ENCODE data around the gene ARL3. TPM values are rescaled to one million over a fixed set of nuclear protein-coding genes. Genes with fewer than 3 reads are reported as not detected.

Gene ARL3
- total and polyA plus RNA-seq, 2 of the 4 experiments (the other 2 are of a cell fraction): 5.0 to 14.3 TPM

- TF ChIP-seq MAFK (IDR thresholded peaks at IDR 0.05; ENCODE audit: low read depth, low read length): no peak
Measured at GRCh38 chr10:102678842-102679289, 35.3 kb downstream of the ARL3 start (continued).

- TF ChIP-seq ELK1 (IDR thresholded peaks at IDR 0.05; ENCODE audit: borderline replicate concordance, low read depth, low read length): no peak
- TF ChIP-seq POLR2A (IDR thresholded peaks at IDR 0.05; ENCODE audit: low read depth, low read length): no peak
- peak overlapping the region; percentile 22 to 83; a peak in 2 of 4 replicates for H4K8ac ChIP-seq (ENCODE audit: low read depth in 2 of 2, low read length in 2 of 2)
- peaks cover 9 to 50% of the 10 kb centered on the region in 2 experiments; a peak in 3 of 4 replicates for H3K79me1 ChIP-seq (ENCODE audit: low read depth in 1 of 2, low read length in 2 of 2)
- no peak overlapping the region; the same call in 1 of the 2 replicates for H3K14ac ChIP-seq (replicated peaks; ENCODE audit: low read depth, low read length)
- H2AFZ ChIP-seq (replicated peaks; ENCODE audit: low read length, poor library complexity): no peak overlapping the region
- H3K4me3 ChIP-seq (ENCODE audit: insufficient read depth, low read depth, low read length): no peak overlapping the region
- H3K18ac ChIP-seq (ENCODE audit: low read depth, low read length): peak overlapping the region; percentile 86; the same call in 1 of the 2 replicates
- H4K5ac ChIP-seq (ENCODE audit: low read depth, low read length): peak overlapping the region; percentile 82; the same call in 1 of the 2 replicates
- peak overlapping the region; percentile 66 for H3K4ac ChIP-seq (ENCODE audit: low read depth, low read length)
- H3K4me2 ChIP-seq (ENCODE audit: low read depth, low read length): no peak overlapping the region
- POLR2A ChIA-PET (ENCODE audit: unreplicated experiment): no interaction called here
- no TSS peak for BruUV-seq (replicated peaks)
- in situ Hi-C loops (cut with MboI; ENCODE audit: low sequenced_read_pairs): no loop called here
- H2BK20ac ChIP-seq (ENCODE audit: low read depth, low read length): peak overlapping the region; percentile 84
- peak overlapping the region; percentile 82 for H3K23ac ChIP-seq (ENCODE audit: low read depth, low read length)
- no peak overlapping the region for H2AK9ac ChIP-seq (replicated peaks; ENCODE audit: low read depth, low read length, poor library complexity)
- H4K20me1 ChIP-seq (ENCODE audit: insufficient read depth, low read length): no peaks in the 10 kb centered on the region
- no peak for DNase-seq
- H3K27me3 ChIP-seq (ENCODE audit: control insufficient read depth, insufficient read depth, low read length): no peaks in the 10 kb centered on the region
- peak overlapping the region; percentile 83 for H4K91ac ChIP-seq (ENCODE audit: insufficient read depth, low read depth, low read length)
- intact Hi-C loops (cut with micrococcal nuclease): loop anchor here (2.0 kb wide), 1 partner anchor 35 kb away; no protein-coding TSS in a partner anchor
- H3K9ac ChIP-seq (ENCODE audit: low read depth, low read length): peak overlapping the region; percentile 52
- H3K9me3 ChIP-seq (ENCODE audit: control insufficient read depth, insufficient read depth, low read length): no peaks in the 10 kb centered on the region
- peaks cover 27% of the 10 kb centered on the region for H3K9me1 ChIP-seq (ENCODE audit: insufficient read depth, low read length)
- dilution Hi-C loops (cut with HindIII; ENCODE audit: low sequenced_read_pairs, unreplicated experiment): no loop called here
- H3K4me1 ChIP-seq (ENCODE audit: control insufficient read depth, insufficient read depth, low read length): peaks cover 49% of the 10 kb centered on the region
- peaks cover 9% of the 10 kb centered on the region; the same call in 1 of the 2 replicates for H3K36me3 ChIP-seq (ENCODE audit: control insufficient read depth, insufficient read depth, low read length)
- H3K27ac ChIP-seq (ENCODE audit: insufficient read depth, low read length): peak overlapping the region; percentile 99; the same call in 1 of the 2 replicates
- no peak overlapping the region for H3K56ac ChIP-seq (ENCODE audit: extremely low read depth, insufficient read depth, low read length)
- peak overlapping the region; percentile 83 for H2AK5ac ChIP-seq (ENCODE audit: low read depth, low read length)
- WGBS, 2 experiments (ENCODE audit: extremely low coverage in 2 of 2, insufficient read length in 1 of 2): 80% methylated on average over 3 of the region's 9 CpGs; no CpG with 5 or more reads in 1 of the 2 experiments
- CTCF ChIA-PET: interaction anchor here (0.7 to 2.9 kb wide), 5 partner anchors 10 to 42 kb away, joined by 3 to 14 read pairs (median 4); partner anchors contain the start of genes ARL3 and SFXN2
- H2BK15ac ChIP-seq (ENCODE audit: low read depth, low read length): peak overlapping the region; percentile 79; the same call in 2 of the 3 replicates
- ATAC-seq (ENCODE audit: low read depth): no peak
- H2BK120ac ChIP-seq (ENCODE audit: low read depth, low read length): peak overlapping the region; percentile 85
- no peak overlapping the region for H2BK5ac ChIP-seq (ENCODE audit: low read depth, low read length, poor library complexity, severe bottlenecking)
Measured at GRCh38 chr10:102678068-102678400, 36.2 kb downstream of the ARL3 start.

Measured in IMR-90 (cell line).